Activated CD4-positive, alpha-beta T cell treated with anti-CD3 and anti-CD28 coated beads, Interleukin-2, amount 50 U/mL, for 24 hours (primary cell): Measurements from ENCODE around the gene IL20.
"Not testable (repeated sequence)": the region's sequence is repeated elsewhere in the genome, so short reads cannot be mapped to it uniquely, and the experiment has no call there.

ENCODE experiments used
- DNase-seq, 2 donors: peaks; one replicate each; pipeline ENCODE4 v3.0.0-alpha.2; 2020; ENCODE audit warnings: low read depth in 1 of 2, low spot score in 1 of 2

Gene IL20

GRCh38 chr1:206842854-206843253 lies 22.6 kb upstream of the IL20 start:
- no peak for DNase-seq

GRCh38 chr1:206843626-206844025 lies 21.8 kb upstream of the IL20 start:
- no peak for DNase-seq

- no peak for DNase-seq
Observed at GRCh38 chr1:206846487-206846886, 18.9 kb upstream of the IL20 start.

- DNase-seq, result no peak
Observed at GRCh38 chr1:206847337-206847834, 18.0 kb upstream of the IL20 start.

- DNase-seq, result no peak
Observed at GRCh38 chr1:206847946-206848345, 17.5 kb upstream of the IL20 start.

- no peak for DNase-seq
Observed at GRCh38 chr1:206850401-206850800, 15.0 kb upstream of the IL20 start.

GRCh38 chr1:206851341-206852010 lies 13.9 kb upstream of the IL20 start:
- no peak for DNase-seq

GRCh38 chr1:206852662-206853061 lies 12.8 kb upstream of the IL20 start:
- DNase-seq, result not testable (repeated sequence)

- DNase-seq, result not testable (repeated sequence)
Observed at GRCh38 chr1:206853696-206854095, 11.7 kb upstream of the IL20 start.

GRCh38 chr1:206854401-206855129 lies 10.9 kb upstream of the IL20 start:
- DNase-seq, result no peak

GRCh38 chr1:206855859-206856258 lies 9.6 kb upstream of the IL20 start:
- DNase-seq, result no peak

GRCh38 chr1:206856674-206857464 lies 8.6 kb upstream of the IL20 start:
- DNase-seq, result no peak

- DNase-seq, result no peak
Observed at GRCh38 chr1:206859082-206859521, 6.3 kb upstream of the IL20 start.

GRCh38 chr1:206860165-206860564 lies 5.3 kb upstream of the IL20 start:
- no peak for DNase-seq

GRCh38 chr1:206863266-206863665 lies 2.2 kb upstream of the IL20 start:
- no peak for DNase-seq

GRCh38 chr1:206866062-206866461 lies 639 bp downstream of the IL20 start:
- DNase-seq, result no peak

GRCh38 chr1:206867239-206867638 lies 1.8 kb downstream of the IL20 start:
- DNase-seq, result no peak

- DNase-seq, result no peak
Observed at GRCh38 chr1:206867716-206868115, 2.3 kb downstream of the IL20 start.

GRCh38 chr1:206868264-206868663 lies 2.8 kb downstream of the IL20 start:
- no peak for DNase-seq

- no peak for DNase-seq
Observed at GRCh38 chr1:206872139-206872538, 6.7 kb downstream of the IL20 start.

- DNase-seq, result no peak
Observed at GRCh38 chr1:206873603-206874188, 8.3 kb downstream of the IL20 start.
